Activated CD4-positive, alpha-beta T cell treated with anti-CD3 and anti-CD28 coated beads, Interleukin-2, amount 50 U/mL, for 1 hour (primary cell): Measurements from ENCODE around the gene GTF2H4.

Experiments used
- DNase-seq: peaks from one replicate; pipeline ENCODE4 v3.0.0-alpha.2; 2020

Gene GTF2H4

DNA sequence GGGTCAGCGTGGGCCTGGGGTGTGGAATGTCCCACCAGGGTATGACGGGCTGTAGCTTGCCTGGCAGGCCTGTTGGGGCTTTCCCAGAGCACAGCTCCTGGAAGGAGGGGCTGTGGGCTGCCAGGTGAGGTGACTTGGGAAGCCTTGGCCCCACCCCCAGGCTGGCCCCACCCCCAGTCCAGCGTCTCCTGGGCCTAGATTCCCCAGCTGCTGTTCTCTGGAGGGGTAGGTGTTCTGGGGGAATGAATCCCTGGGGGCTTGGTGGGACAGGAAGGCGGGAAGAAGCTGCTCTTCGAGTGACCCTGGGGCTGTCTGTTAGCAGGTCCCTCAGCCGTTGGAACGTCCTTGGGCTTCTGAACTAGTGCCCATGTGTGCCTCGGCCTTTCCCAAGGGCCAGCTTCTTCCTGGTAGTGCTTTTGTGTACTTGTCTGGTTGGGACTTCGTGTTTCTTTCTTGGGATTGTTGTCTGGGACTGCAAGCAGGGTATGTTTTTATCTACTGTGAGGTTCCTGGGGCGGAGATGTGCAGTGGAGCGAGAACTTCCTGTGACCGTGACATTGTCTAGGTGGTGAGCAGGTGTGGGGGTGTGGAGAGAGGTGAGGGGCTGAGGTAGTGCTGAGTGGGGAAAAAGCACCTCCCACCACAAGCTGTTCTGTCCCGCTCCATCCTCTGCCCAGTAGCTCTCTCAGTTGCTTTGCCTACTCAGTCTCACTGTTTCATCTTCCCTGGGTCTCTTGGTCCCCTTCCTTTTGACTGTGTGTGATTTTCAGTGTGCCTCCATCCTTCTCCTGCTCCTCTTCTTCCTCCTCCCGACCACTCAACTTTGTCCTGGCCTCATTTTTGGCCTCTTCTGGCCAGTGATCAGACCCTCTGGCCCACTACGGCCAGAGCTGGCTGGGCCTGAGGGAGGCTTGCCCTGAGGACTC lies 25.0 kb upstream of the GTF2H4 start:
- no peak for DNase-seq

DNA sequence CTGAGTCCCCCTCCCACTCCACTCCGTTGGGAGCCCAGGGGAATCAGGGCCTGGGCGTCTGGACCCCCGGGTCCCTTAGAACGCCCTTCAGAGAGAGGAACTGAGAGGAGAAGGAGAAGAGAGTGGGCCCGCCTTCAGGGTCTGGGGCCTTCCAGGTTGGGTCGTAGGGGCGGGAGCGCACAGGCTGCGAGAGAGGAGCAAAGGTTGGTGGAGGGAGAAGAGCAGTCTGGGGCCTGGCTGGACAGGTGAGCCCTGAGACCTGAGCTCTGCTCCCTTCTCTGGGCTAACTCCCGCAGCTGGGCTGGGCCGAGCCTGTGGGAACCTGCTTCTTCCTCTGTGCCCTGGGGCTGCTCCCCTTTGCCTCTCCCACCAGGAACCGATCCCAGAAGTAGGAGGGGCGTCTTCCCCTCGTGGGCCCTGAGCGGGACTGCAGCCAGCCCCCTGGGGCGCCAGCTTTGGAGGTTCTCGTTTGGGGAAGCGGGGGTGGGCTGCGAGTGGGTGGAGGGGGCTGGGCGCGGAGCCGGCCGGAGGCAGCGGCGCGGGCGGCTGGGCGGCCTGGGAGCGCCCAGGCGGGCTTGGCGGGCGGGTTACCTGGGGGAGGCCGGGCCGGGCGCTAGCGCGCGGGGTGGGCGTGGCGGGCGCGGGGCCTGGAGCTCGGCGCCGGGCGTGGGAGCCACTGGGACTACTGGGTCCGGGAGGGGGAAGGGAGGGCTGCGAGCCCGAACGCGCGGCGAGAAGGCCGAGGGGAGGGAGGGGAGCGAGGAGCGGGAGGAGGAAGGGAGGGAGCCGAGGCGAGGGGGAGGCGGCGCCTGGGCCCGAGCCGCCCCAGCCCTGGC lies 24.1 kb upstream of the GTF2H4 start, which contains the start of gene DDR1:
TSS of gene DDR1 (plus strand) at position 835 of the 836 bp plus-strand sequence. CDS start 4,211 bp downstream, outside the sequence.
- DNase-seq, result peak; percentile 44

DNA sequence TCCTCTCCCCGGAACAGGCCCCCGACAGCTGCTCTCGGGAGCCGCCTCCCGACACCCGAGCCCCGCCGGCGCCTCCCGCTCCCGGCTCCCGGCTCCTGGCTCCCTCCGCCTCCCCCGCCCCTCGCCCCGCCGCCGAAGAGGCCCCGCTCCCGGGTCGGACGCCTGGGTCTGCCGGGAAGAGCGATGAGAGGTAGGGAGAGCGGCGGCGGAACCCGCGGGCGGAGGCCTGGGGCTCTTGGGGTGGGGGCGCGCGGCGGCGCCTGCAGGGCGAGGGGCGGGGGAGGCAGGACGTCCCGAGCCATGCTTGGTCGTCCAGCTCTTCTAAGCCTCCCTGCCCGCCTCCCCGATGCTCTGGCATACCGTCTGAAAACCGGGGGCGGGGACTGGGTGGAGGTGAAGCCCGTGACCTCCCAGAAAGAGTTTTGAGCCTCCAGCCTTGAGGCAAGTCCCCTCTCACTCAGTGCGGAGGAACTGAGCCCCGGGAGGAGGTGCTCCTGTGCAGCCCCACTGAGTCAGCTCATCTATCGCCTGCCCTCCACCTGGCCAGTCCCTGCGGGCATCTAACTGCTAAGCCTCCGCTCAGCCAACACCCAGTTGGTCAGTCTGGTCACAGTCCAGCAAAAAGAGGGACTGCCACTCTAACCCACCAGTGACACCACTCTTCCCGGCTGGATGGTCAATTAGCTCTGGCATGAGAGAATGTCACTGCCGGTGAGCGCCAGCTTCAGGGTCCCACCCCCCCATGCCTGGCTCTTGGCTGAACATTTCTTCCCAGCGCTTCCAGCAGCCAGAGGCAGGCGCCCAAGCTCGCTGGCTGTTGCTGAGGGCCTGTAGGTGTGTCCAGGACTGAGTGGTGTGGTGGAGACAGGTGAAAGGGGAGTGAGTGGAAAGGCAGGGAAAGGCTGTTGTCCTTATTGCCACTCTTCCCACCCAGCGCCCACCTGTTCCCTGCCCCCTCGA lies 23.2 kb upstream of the GTF2H4 start:
- DNase-seq, result peak; percentile 27

GRCh38 chr6:30885481-30885998 lies 22.5 kb upstream of the GTF2H4 start:
- DNase-seq, result no peak

DNA sequence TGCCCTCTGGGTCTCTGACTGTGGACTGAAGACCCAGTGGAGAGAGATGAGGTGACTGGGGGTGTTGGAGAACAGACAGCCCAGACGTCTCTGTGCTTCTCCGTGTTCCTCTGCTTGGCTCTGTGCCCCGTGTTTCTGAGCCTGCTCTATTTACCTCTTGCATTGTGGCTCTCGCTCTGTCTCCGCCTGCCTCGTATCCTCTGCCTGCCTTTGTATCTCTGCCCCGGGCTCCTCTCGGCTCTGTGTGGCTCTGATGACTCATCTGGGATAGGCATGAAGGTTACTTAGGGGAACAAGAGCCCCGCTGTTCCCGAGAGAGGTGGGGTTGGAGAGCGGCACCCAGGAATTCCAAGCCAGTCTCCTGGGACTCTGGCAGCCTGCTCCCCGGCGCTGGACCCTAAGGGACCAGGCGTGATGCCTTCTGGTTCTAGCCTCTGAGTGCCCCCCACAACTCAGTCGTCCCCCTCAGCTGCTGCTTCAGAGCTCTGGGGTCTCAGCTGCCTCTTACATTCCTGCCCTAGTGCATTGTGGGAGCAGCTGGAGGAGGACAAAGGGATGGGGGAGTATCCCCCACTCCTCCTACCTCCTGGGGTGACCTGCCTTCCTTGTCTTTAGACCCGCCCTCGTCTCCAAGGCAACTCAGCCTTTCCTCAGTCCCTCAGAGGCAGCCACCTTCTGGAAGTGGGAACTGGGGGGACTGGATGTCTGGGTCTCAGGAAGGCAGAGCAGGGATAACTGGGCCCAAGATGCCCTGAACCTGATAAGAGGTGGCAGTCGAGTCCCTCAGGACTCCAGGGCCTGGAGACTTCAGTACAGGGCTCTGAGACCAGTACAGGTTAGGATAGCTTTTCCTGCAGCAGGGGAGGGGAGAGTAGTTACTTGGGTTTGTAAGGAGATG lies 21.8 kb upstream of the GTF2H4 start:
- peak; percentile 36 for DNase-seq

- no peak for DNase-seq
These were observed 21.1 kb upstream of the GTF2H4 start for GRCh38 chr6:30886897-30887255.

GRCh38 chr6:30887901-30888815 lies 19.8 kb upstream of the GTF2H4 start:
- no peak for DNase-seq

DNA sequence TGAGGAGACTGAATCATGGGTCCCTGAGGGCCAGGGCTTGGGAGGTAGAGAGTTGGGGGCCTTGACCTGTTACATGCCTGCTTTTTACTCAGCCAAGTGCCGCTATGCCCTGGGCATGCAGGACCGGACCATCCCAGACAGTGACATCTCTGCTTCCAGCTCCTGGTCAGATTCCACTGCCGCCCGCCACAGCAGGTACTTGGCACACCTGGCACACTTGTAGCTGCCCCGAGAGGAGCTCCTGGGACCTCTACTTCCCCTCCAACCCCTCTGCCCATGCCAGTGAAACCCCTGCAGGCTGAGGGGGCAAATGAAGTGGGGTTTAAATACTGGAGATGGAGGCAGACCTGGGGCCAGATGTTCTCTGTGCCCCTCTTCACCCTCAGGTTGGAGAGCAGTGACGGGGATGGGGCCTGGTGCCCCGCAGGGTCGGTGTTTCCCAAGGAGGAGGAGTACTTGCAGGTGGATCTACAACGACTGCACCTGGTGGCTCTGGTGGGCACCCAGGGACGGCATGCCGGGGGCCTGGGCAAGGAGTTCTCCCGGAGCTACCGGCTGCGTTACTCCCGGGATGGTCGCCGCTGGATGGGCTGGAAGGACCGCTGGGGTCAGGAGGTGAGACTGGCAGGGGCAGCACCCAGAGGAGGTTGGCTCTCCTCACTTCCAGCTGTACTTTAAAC lies 19.1 kb upstream of the GTF2H4 start:
- DNase-seq, result no peak

GRCh38 chr6:30889496-30889885 lies 18.5 kb upstream of the GTF2H4 start:
- no peak for DNase-seq

- DNase-seq, result no peak
These were observed 17.9 kb upstream of the GTF2H4 start for GRCh38 chr6:30889921-30890645.

GRCh38 chr6:30890646-30891449 lies 17.2 kb upstream of the GTF2H4 start:
- no peak for DNase-seq

GRCh38 chr6:30891450-30891723 lies 16.6 kb upstream of the GTF2H4 start:
- DNase-seq, result no peak

DNA sequence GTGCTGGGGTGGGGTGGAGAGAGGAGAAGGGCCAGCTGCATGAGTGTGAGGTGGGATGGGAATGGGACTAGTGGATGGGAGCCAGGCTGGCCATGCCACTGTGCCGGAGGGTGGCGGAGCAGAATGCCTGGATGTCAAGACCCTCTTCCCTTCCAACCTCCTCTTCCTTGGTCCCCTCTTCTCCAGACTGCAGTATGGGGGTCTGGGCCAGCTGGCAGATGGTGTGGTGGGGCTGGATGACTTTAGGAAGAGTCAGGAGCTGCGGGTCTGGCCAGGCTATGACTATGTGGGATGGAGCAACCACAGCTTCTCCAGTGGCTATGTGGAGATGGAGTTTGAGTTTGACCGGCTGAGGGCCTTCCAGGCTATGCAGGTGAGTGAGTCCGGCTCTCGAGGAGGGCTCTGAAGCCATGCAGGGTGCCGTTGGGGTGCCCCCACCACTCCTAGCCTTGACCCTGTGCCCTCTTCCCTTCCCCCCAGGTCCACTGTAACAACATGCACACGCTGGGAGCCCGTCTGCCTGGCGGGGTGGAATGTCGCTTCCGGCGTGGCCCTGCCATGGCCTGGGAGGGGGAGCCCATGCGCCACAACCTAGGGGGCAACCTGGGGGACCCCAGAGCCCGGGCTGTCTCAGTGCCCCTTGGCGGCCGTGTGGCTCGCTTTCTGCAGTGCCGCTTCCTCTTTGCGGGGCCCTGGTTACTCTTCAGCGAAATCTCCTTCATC lies 16.0 kb upstream of the GTF2H4 start:
- DNase-seq, result no peak

DNA sequence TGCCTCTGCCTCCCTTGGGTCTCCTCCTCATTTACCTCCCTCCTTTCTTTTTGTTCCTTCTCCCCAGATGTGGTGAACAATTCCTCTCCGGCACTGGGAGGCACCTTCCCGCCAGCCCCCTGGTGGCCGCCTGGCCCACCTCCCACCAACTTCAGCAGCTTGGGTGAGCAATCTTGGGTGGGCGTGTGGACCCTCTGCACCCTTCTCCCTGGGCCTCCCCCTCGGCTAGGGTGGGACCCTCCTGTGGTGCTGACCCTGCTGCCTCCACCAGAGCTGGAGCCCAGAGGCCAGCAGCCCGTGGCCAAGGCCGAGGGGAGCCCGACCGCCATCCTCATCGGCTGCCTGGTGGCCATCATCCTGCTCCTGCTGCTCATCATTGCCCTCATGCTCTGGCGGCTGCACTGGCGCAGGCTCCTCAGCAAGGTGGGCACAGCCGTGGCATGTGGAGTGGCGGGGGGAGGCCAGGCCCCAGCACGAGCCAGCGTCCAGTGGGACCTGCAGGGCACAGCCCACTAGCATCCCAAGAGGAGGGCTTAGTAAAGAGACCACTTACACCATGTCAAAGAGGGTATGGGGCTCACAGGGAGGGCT lies 14.9 kb upstream of the GTF2H4 start:
- DNase-seq, result no peak

- DNase-seq, result no peak
These were observed 14.3 kb upstream of the GTF2H4 start for GRCh38 chr6:30893666-30894065.

DNA sequence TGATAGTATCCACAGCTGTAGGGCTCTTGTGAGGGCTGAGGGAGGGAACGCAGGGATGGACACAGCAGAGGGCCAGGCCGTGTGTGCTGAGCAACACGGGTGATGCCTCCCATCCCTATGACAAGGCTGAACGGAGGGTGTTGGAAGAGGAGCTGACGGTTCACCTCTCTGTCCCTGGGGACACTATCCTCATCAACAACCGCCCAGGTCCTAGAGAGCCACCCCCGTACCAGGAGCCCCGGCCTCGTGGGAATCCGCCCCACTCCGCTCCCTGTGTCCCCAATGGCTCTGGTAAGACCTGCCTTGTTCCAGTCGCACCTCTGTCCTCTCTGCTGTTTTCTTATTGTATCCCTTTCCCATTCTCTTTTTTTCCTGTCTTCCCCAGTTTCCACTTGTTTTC lies 13.6 kb upstream of the GTF2H4 start:
- no peak for DNase-seq

- no peak for DNase-seq
These were observed 13.1 kb upstream of the GTF2H4 start for GRCh38 chr6:30894935-30895334.
